Measurements from ENCODE around the gene ATOH7. TPM values are rescaled to one million over a fixed set of nuclear protein-coding genes. Genes with fewer than 3 reads are reported as not detected.
"Not testable (repeated sequence)": the region's sequence is repeated elsewhere in the genome, so short reads cannot be mapped to it uniquely, and the experiment has no call there.

The ATOH7 gene
- total RNA-seq, 2 experiments from 2014 or later: not detected

- Mint-ChIP-seq H3K36me3 (ENCODE audit: low read depth) (no peaks in the 10 kb centered on the region), H3K9me3 (no peaks in the 10 kb centered on the region), H3K27me3 (peaks cover 55% of the 10 kb centered on the region), H3K4me3 (no peak overlapping the region), H3K27ac (no peak overlapping the region), H3K4me1 (ENCODE audit: low read depth) (no peaks in the 10 kb centered on the region)
- ChIA-PET POLR2A (no interaction called here), CTCF (no interaction called here)
- no peak for ATAC-seq (ENCODE audit: poor library complexity)
- peaks cover 12 to 18% of the 10 kb centered on the region in 2 experiments for H3K27me3 ChIP-seq (ENCODE audit: control insufficient read depth in 1 of 2, insufficient read depth in 2 of 2, low read length in 2 of 2)
- intact Hi-C loops (cut with DNase I, micrococcal nuclease): no loop called here
- H3K4me1 ChIP-seq (ENCODE audit: insufficient read depth, low read length): no peaks in the 10 kb centered on the region
- TF ChIP-seq, protein P1, sequence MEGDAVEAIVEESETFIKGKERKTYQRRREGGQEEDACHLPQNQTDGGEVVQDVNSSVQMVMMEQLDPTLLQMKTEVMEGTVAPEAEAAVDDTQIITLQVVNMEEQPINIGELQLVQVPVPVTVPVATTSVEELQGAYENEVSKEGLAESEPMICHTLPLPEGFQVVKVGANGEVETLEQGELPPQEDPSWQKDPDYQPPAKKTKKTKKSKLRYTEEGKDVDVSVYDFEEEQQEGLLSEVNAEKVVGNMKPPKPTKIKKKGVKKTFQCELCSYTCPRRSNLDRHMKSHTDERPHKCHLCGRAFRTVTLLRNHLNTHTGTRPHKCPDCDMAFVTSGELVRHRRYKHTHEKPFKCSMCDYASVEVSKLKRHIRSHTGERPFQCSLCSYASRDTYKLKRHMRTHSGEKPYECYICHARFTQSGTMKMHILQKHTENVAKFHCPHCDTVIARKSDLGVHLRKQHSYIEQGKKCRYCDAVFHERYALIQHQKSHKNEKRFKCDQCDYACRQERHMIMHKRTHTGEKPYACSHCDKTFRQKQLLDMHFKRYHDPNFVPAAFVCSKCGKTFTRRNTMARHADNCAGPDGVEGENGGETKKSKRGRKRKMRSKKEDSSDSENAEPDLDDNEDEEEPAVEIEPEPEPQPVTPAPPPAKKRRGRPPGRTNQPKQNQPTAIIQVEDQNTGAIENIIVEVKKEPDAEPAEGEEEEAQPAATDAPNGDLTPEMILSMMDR (IDR thresholded peaks at IDR 0.05): no peak
- no peak for DNase-seq
- no peaks in the 10 kb centered on the region for H3K9me3 ChIP-seq (ENCODE audit: control insufficient read depth in 1 of 2, insufficient read depth in 1 of 2, low read length in 2 of 2)
- H3K36me3 ChIP-seq (ENCODE audit: insufficient read depth, low read length): no peaks in the 10 kb centered on the region
- no peak overlapping the region for H3K4me3 ChIP-seq (ENCODE audit: low read length)
- no peak overlapping the region for H3K27ac ChIP-seq (ENCODE audit: low read depth in 1 of 2, low read length in 2 of 2)
These were observed 35.2 kb downstream of the ATOH7 start for GRCh38 chr10:68196701-68197100.

DNA sequence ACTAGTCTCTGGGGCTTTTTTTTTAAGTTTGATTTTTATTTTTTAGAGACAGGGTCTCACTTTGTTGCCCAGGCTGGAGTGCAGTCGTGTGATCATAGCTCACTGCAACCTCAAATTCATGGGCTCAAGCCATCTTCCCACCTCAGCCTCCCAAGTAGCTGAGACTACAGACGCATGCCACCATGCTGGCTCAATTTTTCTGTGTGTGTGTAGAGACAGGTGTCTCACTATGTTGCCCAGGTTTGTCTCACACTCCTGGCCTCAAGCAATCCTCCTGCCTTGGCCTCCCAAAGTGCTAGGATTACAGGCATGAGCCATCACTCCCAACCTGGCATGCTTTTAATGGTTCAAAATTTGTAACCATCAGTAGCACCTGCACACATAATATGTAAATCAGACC lies 36.1 kb downstream of the ATOH7 start:
- H3K4me1 ChIP-seq (ENCODE audit: insufficient read depth, low read length); H3K36me3 Mint-ChIP-seq (ENCODE audit: low read depth); H3K27ac Mint-ChIP-seq; H3K4me1 Mint-ChIP-seq (ENCODE audit: low read depth); H3K9me3 ChIP-seq (ENCODE audit: control insufficient read depth in 1 of 2, insufficient read depth in 1 of 2, low read length in 2 of 2); DNase-seq; ATAC-seq (ENCODE audit: poor library complexity); H3K27ac ChIP-seq (ENCODE audit: low read depth in 1 of 2, low read length in 2 of 2); H3K4me3 ChIP-seq (ENCODE audit: low read length); H3K36me3 ChIP-seq (ENCODE audit: insufficient read depth, low read length); POLR2A ChIA-PET; H3K9me3 Mint-ChIP-seq; intact Hi-C loops (cut with DNase I, micrococcal nuclease); H3K4me3 Mint-ChIP-seq: not testable (repeated sequence)
- peaks cover 48% of the 10 kb centered on the region for H3K27me3 Mint-ChIP-seq
- H3K27me3 ChIP-seq (ENCODE audit: control insufficient read depth in 1 of 2, insufficient read depth in 2 of 2, low read length in 2 of 2): peaks cover 12 to 18% of the 10 kb centered on the region in 2 experiments
- CTCF ChIA-PET: interaction anchor here (0.6 kb wide), 1 partner anchor 121 kb away, joined by 4 read pairs; no protein-coding TSS in a partner anchor

DNA sequence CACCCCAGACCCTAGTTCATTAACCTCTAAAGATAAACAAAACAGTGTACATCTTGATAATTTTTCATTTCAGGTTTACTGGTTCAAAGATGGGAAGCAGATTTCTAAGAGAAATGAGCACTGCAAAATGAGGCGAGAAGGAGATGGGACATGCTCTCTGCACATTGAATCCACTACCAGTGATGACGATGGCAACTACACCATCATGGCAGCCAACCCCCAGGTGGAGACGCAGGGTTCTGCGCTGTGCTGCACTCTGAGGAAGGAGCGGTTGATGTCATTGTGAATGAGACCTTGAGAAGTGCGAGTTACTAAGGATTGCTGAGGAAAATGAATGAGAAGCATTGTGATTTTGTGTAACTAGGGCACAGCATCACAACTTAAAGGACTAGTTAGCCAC lies 37.6 kb downstream of the ATOH7 start:
- Histone ChIP-seq H3K27me3 (ENCODE audit: control insufficient read depth in 1 of 2, insufficient read depth in 2 of 2, low read length in 2 of 2) (peaks cover 6 to 8% of the 10 kb centered on the region in 2 experiments), H3K9me3 (ENCODE audit: control insufficient read depth in 1 of 2, insufficient read depth in 1 of 2, low read length in 2 of 2) (no peaks in the 10 kb centered on the region), H3K4me1 (ENCODE audit: insufficient read depth, low read length) (no peaks in the 10 kb centered on the region), H3K36me3 (ENCODE audit: insufficient read depth, low read length) (no peaks in the 10 kb centered on the region), H3K27ac (ENCODE audit: low read depth in 1 of 2, low read length in 2 of 2) (no peak overlapping the region), H3K4me3 (ENCODE audit: low read length) (no peak overlapping the region)
- H3K27me3 Mint-ChIP-seq: peaks cover 39% of the 10 kb centered on the region
- DNase-seq (no peak), ATAC-seq (ENCODE audit: poor library complexity) (no peak)
- H3K27ac Mint-ChIP-seq: no peak overlapping the region
- H3K4me3 Mint-ChIP-seq: no peak overlapping the region
- no peaks in the 10 kb centered on the region for H3K9me3 Mint-ChIP-seq
- ChIA-PET POLR2A (no interaction called here), CTCF (no interaction called here)
- TF ChIP-seq, protein P1 (IDR thresholded peaks at IDR 0.05): no peak
- H3K36me3 Mint-ChIP-seq (ENCODE audit: low read depth): no peaks in the 10 kb centered on the region
- no peaks in the 10 kb centered on the region for H3K4me1 Mint-ChIP-seq (ENCODE audit: low read depth)
- intact Hi-C loops (cut with DNase I, micrococcal nuclease): no loop called here

GRCh38 chr10:68192113-68192512 lies 39.8 kb downstream of the ATOH7 start:
- TF ChIP-seq, protein P1 (IDR thresholded peaks at IDR 0.05): no peak
- intact Hi-C loops (cut with DNase I, micrococcal nuclease): no loop called here
- ATAC-seq (ENCODE audit: poor library complexity) (no peak), DNase-seq (no peak)
- ChIA-PET POLR2A (no interaction called here), CTCF (no interaction called here)
- H3K4me1 ChIP-seq (ENCODE audit: insufficient read depth, low read length): no peaks in the 10 kb centered on the region
- Mint-ChIP-seq H3K27ac (no peak overlapping the region), H3K4me3 (no peak overlapping the region), H3K9me3 (no peaks in the 10 kb centered on the region), H3K36me3 (ENCODE audit: low read depth) (no peaks in the 10 kb centered on the region), H3K27me3 (peaks cover 34% of the 10 kb centered on the region), H3K4me1 (ENCODE audit: low read depth) (no peaks in the 10 kb centered on the region)
- H3K4me3 ChIP-seq (ENCODE audit: low read length): no peak overlapping the region
- no peak overlapping the region for H3K27ac ChIP-seq (ENCODE audit: low read depth in 1 of 2, low read length in 2 of 2)
- no peaks in the 10 kb centered on the region for H3K9me3 ChIP-seq (ENCODE audit: control insufficient read depth in 1 of 2, insufficient read depth in 1 of 2, low read length in 2 of 2)
- peaks cover 3 to 4% of the 10 kb centered on the region in 2 experiments for H3K27me3 ChIP-seq (ENCODE audit: control insufficient read depth in 1 of 2, insufficient read depth in 2 of 2, low read length in 2 of 2)
- no peaks in the 10 kb centered on the region for H3K36me3 ChIP-seq (ENCODE audit: insufficient read depth, low read length)
